ENCODE data around the gene WDHD1.

The WDHD1 gene

DNA sequence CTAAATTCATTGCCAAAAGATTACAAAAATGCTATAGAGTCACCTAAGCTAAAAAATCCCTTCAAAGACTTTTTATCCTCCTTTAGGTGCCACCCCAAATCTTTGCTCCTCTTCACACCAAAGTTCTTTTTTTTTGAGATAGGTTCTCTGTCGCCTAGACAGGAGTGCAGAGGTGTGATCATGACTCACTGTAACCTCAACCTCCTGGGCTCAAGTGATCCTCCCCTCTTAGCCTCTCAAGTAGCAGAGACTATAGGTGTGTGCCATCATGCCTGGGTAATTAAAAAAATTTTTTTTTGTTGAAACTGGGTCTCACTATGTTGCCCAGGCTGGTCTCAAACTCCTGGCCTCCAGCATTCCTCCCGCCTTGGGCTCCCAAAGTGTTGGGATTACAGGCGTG is 47.9 kb downstream of the WDHD1 start:
- no peak overlapping the region for H3K18ac ChIP-seq (ENCODE audit: low read depth in 1 of 2, low read length in 2 of 2)

DNA sequence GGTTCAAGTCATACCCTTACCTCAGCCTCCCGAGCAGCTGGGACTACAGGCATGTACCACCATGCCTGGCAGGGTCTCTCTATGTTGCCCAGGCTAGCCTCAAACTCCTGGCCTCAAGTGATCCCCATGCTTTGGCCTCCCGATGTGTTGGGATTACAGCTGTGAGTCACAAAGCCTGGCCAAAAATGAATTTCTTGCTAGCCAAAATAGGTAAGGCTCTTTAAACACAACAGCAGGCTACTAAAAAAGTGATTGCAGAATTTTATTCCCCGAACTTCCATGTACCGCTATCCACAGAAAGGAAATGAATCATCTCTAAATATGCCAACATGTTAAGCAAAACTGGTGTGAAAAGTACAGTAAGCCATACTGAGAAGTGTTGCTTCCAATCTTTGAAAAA is 50.6 kb downstream of the WDHD1 start:
- 46% methylated on average over 2 of the region's 4 CpGs for WGBS
- no peak overlapping the region for H3K9ac ChIP-seq (ENCODE audit: low read length)
- no peaks in the 10 kb centered on the region for H3K27me3 ChIP-seq (ENCODE audit: control insufficient read depth in 1 of 2, insufficient read depth in 1 of 2, low read length in 2 of 2)
- no peak overlapping the region for H3K23ac ChIP-seq (ENCODE audit: low read length in 2 of 2)
- peaks cover 1% of the 10 kb centered on the region for H3K79me1 ChIP-seq (replicated peaks; ENCODE audit: low read length, poor library complexity, severe bottlenecking)
- no peak overlapping the region for H3K4me3 ChIP-seq (ENCODE audit: insufficient read depth in 1 of 2, low read depth in 1 of 2, low read length in 2 of 2)
- H3K36me3 ChIP-seq (ENCODE audit: control insufficient read depth in 1 of 2, insufficient read depth in 2 of 2, low read depth in 1 of 2, low read length in 2 of 2) = peaks cover 2 to 3% of the 10 kb centered on the region in 2 experiments
- H3K9me3 ChIP-seq (ENCODE audit: control insufficient read depth, low read length) = no peaks in the 10 kb centered on the region
- H3K4me2 ChIP-seq (ENCODE audit: low read length, poor library complexity, severe bottlenecking) = no peak overlapping the region
- peak overlapping the region in 1 of 2 experiments; percentile 87 for H3K14ac ChIP-seq (ENCODE audit: low read length in 2 of 2)
- H2BK120ac ChIP-seq (ENCODE audit: low read depth, low read length) = no peak overlapping the region
- H2BK5ac ChIP-seq (ENCODE audit: low read depth, low read length, poor library complexity, severe bottlenecking) = no peak overlapping the region
- H2BK12ac ChIP-seq (ENCODE audit: low read length in 2 of 2) = peak overlapping the region in 1 of 2 experiments; percentile 15
- peak overlapping the region; percentile 85 for H3K27ac ChIP-seq (ENCODE audit: low read length, poor library complexity, severe bottlenecking)
- H4K8ac ChIP-seq (ENCODE audit: low read length) = peak overlapping the region; percentile 65
- H3K18ac ChIP-seq (ENCODE audit: low read depth in 1 of 2, low read length in 2 of 2) = no peak overlapping the region
- peak overlapping the region in 1 of 2 experiments; percentile 47 for H3K4ac ChIP-seq (ENCODE audit: low read depth in 1 of 2, low read length in 2 of 2)
- peak; percentile 48 for DNase-seq
- H3K4me1 ChIP-seq (ENCODE audit: control insufficient read depth, insufficient read depth, low read depth, low read length) = peaks cover 2% of the 10 kb centered on the region
- no peak overlapping the region for H2AK5ac ChIP-seq (ENCODE audit: low read length, severe bottlenecking)
- H4K91ac ChIP-seq (ENCODE audit: low read length) = peak overlapping the region; percentile 47
- H2AFZ ChIP-seq (ENCODE audit: low read depth, low read length) = peak overlapping the region; percentile 49
- H2BK15ac ChIP-seq (ENCODE audit: low read depth, poor library complexity, severe bottlenecking) = no peak overlapping the region

More for the DNA sequence above, 47.9 kb downstream of the WDHD1 start:
- no peak overlapping the region for H3K14ac ChIP-seq (ENCODE audit: low read length in 2 of 2)
- no peak overlapping the region for H3K4me2 ChIP-seq (ENCODE audit: low read length, poor library complexity, severe bottlenecking)
- H3K4ac ChIP-seq (ENCODE audit: low read depth in 1 of 2, low read length in 2 of 2) = no peak overlapping the region
- no peaks in the 10 kb centered on the region for H3K27me3 ChIP-seq (ENCODE audit: control insufficient read depth in 1 of 2, insufficient read depth in 1 of 2, low read length in 2 of 2)
- no peak overlapping the region for H4K91ac ChIP-seq (ENCODE audit: low read length)
- no peak overlapping the region for H3K9ac ChIP-seq (ENCODE audit: low read length)
- H2BK5ac ChIP-seq (ENCODE audit: low read depth, low read length, poor library complexity, severe bottlenecking) = no peak overlapping the region
- H3K27ac ChIP-seq (ENCODE audit: low read length, poor library complexity, severe bottlenecking) = no peak overlapping the region
- H2BK120ac ChIP-seq (ENCODE audit: low read depth, low read length) = no peak overlapping the region
- no peak overlapping the region for H2AFZ ChIP-seq (ENCODE audit: low read depth, low read length)
- peaks cover 2% of the 10 kb centered on the region for H3K4me1 ChIP-seq (ENCODE audit: control insufficient read depth, insufficient read depth, low read depth, low read length)
- WGBS = 100% methylated on average over 3 of the region's 3 CpGs
- H3K9me3 ChIP-seq (ENCODE audit: control insufficient read depth, low read length) = no peaks in the 10 kb centered on the region
- H2BK15ac ChIP-seq (ENCODE audit: low read depth, poor library complexity, severe bottlenecking) = no peak overlapping the region
- no peak overlapping the region for H4K8ac ChIP-seq (ENCODE audit: low read length)
- no peak overlapping the region for H3K23ac ChIP-seq (ENCODE audit: low read length in 2 of 2)
- peaks cover 3 to 12% of the 10 kb centered on the region in 2 experiments for H3K36me3 ChIP-seq (ENCODE audit: control insufficient read depth in 1 of 2, insufficient read depth in 2 of 2, low read depth in 1 of 2, low read length in 2 of 2)
- no peak overlapping the region for H2AK5ac ChIP-seq (ENCODE audit: low read length, severe bottlenecking)
- H2BK12ac ChIP-seq (ENCODE audit: low read length in 2 of 2) = no peak overlapping the region
- H3K4me3 ChIP-seq (ENCODE audit: insufficient read depth in 1 of 2, low read depth in 1 of 2, low read length in 2 of 2) = no peak overlapping the region
- H3K79me1 ChIP-seq (replicated peaks; ENCODE audit: low read length, poor library complexity, severe bottlenecking) = peaks cover 1% of the 10 kb centered on the region
- no peak for DNase-seq

DNA sequence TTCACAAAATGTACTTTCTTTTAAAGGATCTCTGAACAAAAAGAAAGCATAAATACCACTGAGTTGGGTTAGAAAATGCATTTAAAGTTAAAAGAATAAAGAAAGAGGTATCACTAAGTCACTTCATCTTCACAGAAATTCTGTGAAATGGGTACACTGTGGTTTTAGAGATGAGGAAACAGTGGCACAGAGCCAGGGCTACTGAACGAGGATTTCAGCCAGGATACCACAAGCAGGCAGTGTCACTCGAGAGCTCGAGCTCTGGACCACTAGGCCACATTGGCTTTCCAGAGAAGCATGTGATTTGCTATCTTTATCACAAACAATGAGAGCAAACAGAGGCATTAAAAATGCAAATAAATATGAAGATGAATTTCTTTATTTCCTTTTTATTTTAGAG is 51.0 kb downstream of the WDHD1 start:
- no peak overlapping the region for H4K91ac ChIP-seq (ENCODE audit: low read length)
- H2BK15ac ChIP-seq (ENCODE audit: low read depth, poor library complexity, severe bottlenecking) = no peak overlapping the region
- H3K79me1 ChIP-seq (replicated peaks; ENCODE audit: low read length, poor library complexity, severe bottlenecking) = peaks cover 1% of the 10 kb centered on the region
- no peak overlapping the region for H3K4me2 ChIP-seq (ENCODE audit: low read length, poor library complexity, severe bottlenecking)
- H2BK12ac ChIP-seq (ENCODE audit: low read length in 2 of 2) = no peak overlapping the region
- H3K27ac ChIP-seq (ENCODE audit: low read length, poor library complexity, severe bottlenecking) = peak overlapping the region; percentile 85
- DNase-seq = peak; percentile 7
- no peaks in the 10 kb centered on the region for H3K27me3 ChIP-seq (ENCODE audit: control insufficient read depth in 1 of 2, insufficient read depth in 1 of 2, low read length in 2 of 2)
- peaks cover 2% of the 10 kb centered on the region for H3K4me1 ChIP-seq (ENCODE audit: control insufficient read depth, insufficient read depth, low read depth, low read length)
- no peak overlapping the region for H2AK5ac ChIP-seq (ENCODE audit: low read length, severe bottlenecking)
- H2BK5ac ChIP-seq (ENCODE audit: low read depth, low read length, poor library complexity, severe bottlenecking) = no peak overlapping the region
- H2AFZ ChIP-seq (ENCODE audit: low read depth, low read length) = no peak overlapping the region
- H2BK120ac ChIP-seq (ENCODE audit: low read depth, low read length) = no peak overlapping the region
- H3K4ac ChIP-seq (ENCODE audit: low read depth in 1 of 2, low read length in 2 of 2) = no peak overlapping the region
- H3K23ac ChIP-seq (ENCODE audit: low read length in 2 of 2) = no peak overlapping the region
- peaks cover 0 to 3% of the 10 kb centered on the region in 2 experiments for H3K36me3 ChIP-seq (ENCODE audit: control insufficient read depth in 1 of 2, insufficient read depth in 2 of 2, low read depth in 1 of 2, low read length in 2 of 2)
- H3K14ac ChIP-seq (ENCODE audit: low read length in 2 of 2) = no peak overlapping the region
- H4K8ac ChIP-seq (ENCODE audit: low read length) = no peak overlapping the region
- no peak overlapping the region for H3K18ac ChIP-seq (ENCODE audit: low read depth in 1 of 2, low read length in 2 of 2)
- H3K9ac ChIP-seq (ENCODE audit: low read length) = no peak overlapping the region
- H3K4me3 ChIP-seq (ENCODE audit: insufficient read depth in 1 of 2, low read depth in 1 of 2, low read length in 2 of 2) = no peak overlapping the region
- 70% methylated on average over 3 of the region's 3 CpGs for WGBS
- no peaks in the 10 kb centered on the region for H3K9me3 ChIP-seq (ENCODE audit: control insufficient read depth, low read length)

DNA sequence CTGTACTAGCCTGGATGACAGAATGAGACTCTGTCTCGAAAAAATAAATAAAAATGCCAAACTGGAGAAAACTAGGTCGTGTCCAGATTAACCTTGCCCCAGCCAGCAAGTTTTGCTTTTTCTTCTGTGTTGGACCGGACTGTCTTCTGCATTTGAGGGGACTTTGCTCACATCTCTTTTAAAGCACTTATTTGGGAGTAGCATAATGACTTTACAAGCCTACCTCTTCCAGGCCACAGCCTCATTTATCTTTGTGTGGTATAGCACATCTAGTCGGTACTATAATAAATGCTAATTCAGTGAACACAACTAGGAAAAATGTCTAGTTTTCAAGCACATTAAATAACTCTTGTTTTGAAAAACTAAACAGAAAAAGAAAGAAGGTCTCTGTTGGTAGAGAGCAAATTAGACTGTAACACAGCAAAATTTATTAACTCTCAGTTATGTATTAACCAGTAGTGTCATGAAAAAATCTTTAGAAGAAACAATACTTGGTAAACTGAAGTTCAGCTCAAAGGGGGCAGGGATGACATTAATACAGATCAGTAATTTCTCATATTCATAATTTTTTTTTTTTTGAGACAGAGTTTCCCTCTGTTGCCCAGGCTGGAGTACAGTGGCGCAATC is 52.0 kb downstream of the WDHD1 start:
- H3K36me3 ChIP-seq (ENCODE audit: control insufficient read depth in 1 of 2, insufficient read depth in 2 of 2, low read depth in 1 of 2, low read length in 2 of 2) = peaks cover 0 to under 1% of the 10 kb centered on the region in 2 experiments
- H3K9ac ChIP-seq (ENCODE audit: low read length) = no peak overlapping the region
- peak overlapping the region; percentile 74 for H3K27ac ChIP-seq (ENCODE audit: low read length, poor library complexity, severe bottlenecking)
- no peaks in the 10 kb centered on the region for H3K27me3 ChIP-seq (ENCODE audit: control insufficient read depth in 1 of 2, insufficient read depth in 1 of 2, low read length in 2 of 2)
- H3K14ac ChIP-seq (ENCODE audit: low read length in 2 of 2) = no peak overlapping the region
- H2BK120ac ChIP-seq (ENCODE audit: low read depth, low read length) = no peak overlapping the region
- H2BK15ac ChIP-seq (ENCODE audit: low read depth, poor library complexity, severe bottlenecking) = no peak overlapping the region
- no peak overlapping the region for H2AFZ ChIP-seq (ENCODE audit: low read depth, low read length)
- H3K4me2 ChIP-seq (ENCODE audit: low read length, poor library complexity, severe bottlenecking) = no peak overlapping the region
- no peaks in the 10 kb centered on the region for H3K79me1 ChIP-seq (replicated peaks; ENCODE audit: low read length, poor library complexity, severe bottlenecking)
- no peak overlapping the region for H4K91ac ChIP-seq (ENCODE audit: low read length)
- no peak overlapping the region for H3K4ac ChIP-seq (ENCODE audit: low read depth in 1 of 2, low read length in 2 of 2)
- no peak overlapping the region for H3K18ac ChIP-seq (ENCODE audit: low read depth in 1 of 2, low read length in 2 of 2)
- peaks cover 2% of the 10 kb centered on the region for H3K4me1 ChIP-seq (ENCODE audit: control insufficient read depth, insufficient read depth, low read depth, low read length)
- H3K4me3 ChIP-seq (ENCODE audit: insufficient read depth in 1 of 2, low read depth in 1 of 2, low read length in 2 of 2) = no peak overlapping the region
- no peaks in the 10 kb centered on the region for H3K9me3 ChIP-seq (ENCODE audit: control insufficient read depth, low read length)
- H2AK5ac ChIP-seq (ENCODE audit: low read length, severe bottlenecking) = no peak overlapping the region
- 99% methylated on average over 4 of the region's 5 CpGs for WGBS
- no peak for DNase-seq
- H2BK5ac ChIP-seq (ENCODE audit: low read depth, low read length, poor library complexity, severe bottlenecking) = no peak overlapping the region
- no peak overlapping the region for H2BK12ac ChIP-seq (ENCODE audit: low read length in 2 of 2)
- no peak overlapping the region for H4K8ac ChIP-seq (ENCODE audit: low read length)
- H3K23ac ChIP-seq (ENCODE audit: low read length in 2 of 2) = no peak overlapping the region

Measured in mesenchymal stem cell (in vitro differentiated cells and primary cell).